Measurements from ENCODE around the gene SLC35D1. TPM values are rescaled to one million over a fixed set of nuclear protein-coding genes. Genes with fewer than 3 reads are reported as not detected.
A peak's percentile ranks its signal among the peaks of the same experiment; 100 is the strongest.

Gene SLC35D1
- total and polyA plus RNA-seq, 9 of the 15 experiments (the other 6 are each of a cell fraction or from before 2014, with no cell fraction given) = 2.3 to 10.4 (median 6.4) TPM

DNA sequence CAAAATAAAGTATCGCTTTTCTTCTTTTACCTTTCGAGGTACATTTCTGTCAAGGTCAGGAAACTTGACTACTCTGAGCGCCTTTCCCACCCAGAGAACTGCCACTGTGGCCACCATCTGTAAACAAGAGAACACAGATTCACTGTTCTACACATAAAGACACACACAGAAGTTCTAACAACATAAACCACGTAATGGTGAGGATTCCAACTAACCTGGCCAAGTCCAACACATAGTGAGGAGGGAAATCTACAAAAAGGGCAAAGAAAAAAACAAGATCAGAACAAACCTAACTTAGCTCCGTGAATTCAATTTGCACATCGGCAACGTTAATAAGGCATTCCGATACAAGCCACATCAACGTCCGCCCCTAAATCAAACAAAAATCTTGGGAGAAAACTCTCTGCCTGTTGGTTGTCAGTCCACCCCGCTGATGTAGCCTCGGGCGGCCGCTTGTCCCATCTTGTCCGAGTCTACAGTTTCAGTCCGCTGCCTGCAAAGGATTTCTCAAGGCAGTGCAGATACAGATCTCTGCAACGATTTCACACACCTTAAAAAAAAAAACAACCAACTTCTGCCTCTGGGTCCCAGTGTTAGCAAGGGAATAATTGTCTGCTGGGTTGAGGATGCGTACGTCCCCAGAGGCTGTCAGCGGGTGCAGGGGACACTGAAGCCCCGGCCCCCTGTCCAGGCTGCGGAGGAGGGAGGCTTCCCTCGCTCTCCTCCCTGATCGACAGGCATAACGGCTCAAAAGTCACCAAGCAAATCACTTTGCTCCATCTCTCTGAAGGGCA lies 1.0 kb downstream of the SLC35D1 start (continued):
- TF ChIP-seq NCOA6 (IDR thresholded peaks at IDR 0.05) (no peak), FOXA3 (CRISPR knock-in tag; conservative IDR thresholded peaks at IDR 0.05 in 1 of 2, IDR thresholded peaks at IDR 0.05 in 1 of 2) (0 out of 4 replicates have a peak, but pooled peaks of 1 of the 2 experiments have one; percentile 25), PTBP1 (IDR thresholded peaks at IDR 0.05; ENCODE audit: low read depth, low read length) (no peak)
- TF ChIP-seq, protein P1, sequence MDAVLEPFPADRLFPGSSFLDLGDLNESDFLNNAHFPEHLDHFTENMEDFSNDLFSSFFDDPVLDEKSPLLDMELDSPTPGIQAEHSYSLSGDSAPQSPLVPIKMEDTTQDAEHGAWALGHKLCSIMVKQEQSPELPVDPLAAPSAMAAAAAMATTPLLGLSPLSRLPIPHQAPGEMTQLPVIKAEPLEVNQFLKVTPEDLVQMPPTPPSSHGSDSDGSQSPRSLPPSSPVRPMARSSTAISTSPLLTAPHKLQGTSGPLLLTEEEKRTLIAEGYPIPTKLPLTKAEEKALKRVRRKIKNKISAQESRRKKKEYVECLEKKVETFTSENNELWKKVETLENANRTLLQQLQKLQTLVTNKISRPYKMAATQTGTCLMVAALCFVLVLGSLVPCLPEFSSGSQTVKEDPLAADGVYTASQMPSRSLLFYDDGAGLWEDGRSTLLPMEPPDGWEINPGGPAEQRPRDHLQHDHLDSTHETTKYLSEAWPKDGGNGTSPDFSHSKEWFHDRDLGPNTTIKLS (IDR thresholded peaks at IDR 0.05; ENCODE audit: borderline replicate concordance, low read depth) = no peak

DNA sequence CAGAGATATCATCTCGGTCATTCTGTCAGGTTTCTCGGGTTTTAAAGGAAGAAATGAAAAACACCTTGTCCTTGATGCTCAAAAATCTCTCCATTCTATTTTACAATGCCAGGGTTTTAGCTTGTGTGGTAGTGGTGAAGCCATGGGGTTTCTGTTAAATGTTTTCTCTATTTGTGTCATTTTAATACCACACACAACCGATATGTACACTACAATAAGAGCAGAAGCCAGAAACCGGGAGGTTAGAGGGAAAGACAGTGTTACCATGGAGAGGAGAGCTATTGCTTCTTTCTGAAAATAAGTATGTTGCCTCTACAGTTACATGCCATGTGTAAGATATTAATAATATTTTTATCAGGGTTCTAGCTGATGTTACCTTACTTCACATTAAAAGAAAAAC lies 2.8 kb downstream of the SLC35D1 start:
- CTCF ChIA-PET (ENCODE audit: low intra/inter-chr PET ratio) = no interaction called here
- Histone ChIP-seq H4K20me1 (replicated peaks; ENCODE audit: control insufficient read depth, insufficient read depth, low read length) (no peaks in the 10 kb centered on the region), H3K9me3 (replicated peaks; ENCODE audit: control insufficient read depth, insufficient read depth, low read depth, low read length) (no peaks in the 10 kb centered on the region), H3K4me2 (ENCODE audit: insufficient read depth, low read length) (no peak overlapping the region), H3K4me1 (replicated peaks in 1 of 2; ENCODE audit: control insufficient read depth in 2 of 2, insufficient read depth in 2 of 2, low read length in 2 of 2) (peaks cover 4 to 15% of the 10 kb centered on the region in 2 experiments; a peak in 3 of 5 replicates), H3K36me3 (ENCODE audit: control insufficient read depth, insufficient read depth, low read length) (peaks cover 46% of the 10 kb centered on the region), H3K79me2 (ENCODE audit: control insufficient read depth, insufficient read depth, low read length) (peaks cover 26% of the 10 kb centered on the region), H3K27me3 (ENCODE audit: control insufficient read depth in 2 of 2, insufficient read depth in 2 of 2, low read length in 2 of 2) (no peaks in the 10 kb centered on the region), H2AFZ (ENCODE audit: low read depth, low read length) (no peak overlapping the region), H3K27ac (ENCODE audit: extremely low read depth, low read depth, low read length) (no peak overlapping the region), H3K4me3 (no peak overlapping the region), H3K9me1 (ENCODE audit: control insufficient read depth, insufficient read depth, low read length) (no peaks in the 10 kb centered on the region), H3K9ac (ENCODE audit: insufficient read depth in 1 of 2, low read depth in 2 of 2, low read length in 2 of 2) (no peak overlapping the region)
- ATAC-seq (no peak), FAIRE-seq (no peak), DNase-seq (ENCODE audit: extremely low read depth in 1 of 4, low spot score in 3 of 4) (no peak)
- 65% methylated on average over 4 of the region's 4 CpGs for WGBS (ENCODE audit: insufficient coverage, low coverage, missing lambda C conversion rate)
- intact Hi-C loops (cut with micrococcal nuclease) = loop anchor here (5.0 kb wide), 3 partner anchors 54 to 156 kb away; no protein-coding TSS in a partner anchor
- POLR2A ChIA-PET = interaction anchor here (1.0 kb wide), 1 partner anchor 12 kb away, joined by 3 read pairs; no protein-coding TSS in a partner anchor
- BruUV-seq (replicated peaks) = no TSS peak
- in situ Hi-C loops (cut with MboI) = no loop called here
- TF ChIP-seq SMAD4 (CRISPR knock-in tag; conservative IDR thresholded peaks at IDR 0.05) = no peak
- TF ChIP-seq, protein P2, sequence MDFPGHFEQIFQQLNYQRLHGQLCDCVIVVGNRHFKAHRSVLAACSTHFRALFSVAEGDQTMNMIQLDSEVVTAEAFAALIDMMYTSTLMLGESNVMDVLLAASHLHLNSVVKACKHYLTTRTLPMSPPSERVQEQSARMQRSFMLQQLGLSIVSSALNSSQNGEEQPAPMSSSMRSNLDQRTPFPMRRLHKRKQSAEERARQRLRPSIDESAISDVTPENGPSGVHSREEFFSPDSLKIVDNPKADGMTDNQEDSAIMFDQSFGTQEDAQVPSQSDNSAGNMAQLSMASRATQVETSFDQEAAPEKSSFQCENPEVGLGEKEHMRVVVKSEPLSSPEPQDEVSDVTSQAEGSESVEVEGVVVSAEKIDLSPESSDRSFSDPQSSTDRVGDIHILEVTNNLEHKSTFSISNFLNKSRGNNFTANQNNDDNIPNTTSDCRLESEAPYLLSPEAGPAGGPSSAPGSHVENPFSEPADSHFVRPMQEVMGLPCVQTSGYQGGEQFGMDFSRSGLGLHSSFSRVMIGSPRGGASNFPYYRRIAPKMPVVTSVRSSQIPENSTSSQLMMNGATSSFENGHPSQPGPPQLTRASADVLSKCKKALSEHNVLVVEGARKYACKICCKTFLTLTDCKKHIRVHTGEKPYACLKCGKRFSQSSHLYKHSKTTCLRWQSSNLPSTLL (IDR thresholded peaks at IDR 0.05) = no peak
- TF ChIP-seq POLR2AphosphoS2 (IDR thresholded peaks at IDR 0.05; ENCODE audit: low read length) = no peak
- TF ChIP-seq, protein P3, sequence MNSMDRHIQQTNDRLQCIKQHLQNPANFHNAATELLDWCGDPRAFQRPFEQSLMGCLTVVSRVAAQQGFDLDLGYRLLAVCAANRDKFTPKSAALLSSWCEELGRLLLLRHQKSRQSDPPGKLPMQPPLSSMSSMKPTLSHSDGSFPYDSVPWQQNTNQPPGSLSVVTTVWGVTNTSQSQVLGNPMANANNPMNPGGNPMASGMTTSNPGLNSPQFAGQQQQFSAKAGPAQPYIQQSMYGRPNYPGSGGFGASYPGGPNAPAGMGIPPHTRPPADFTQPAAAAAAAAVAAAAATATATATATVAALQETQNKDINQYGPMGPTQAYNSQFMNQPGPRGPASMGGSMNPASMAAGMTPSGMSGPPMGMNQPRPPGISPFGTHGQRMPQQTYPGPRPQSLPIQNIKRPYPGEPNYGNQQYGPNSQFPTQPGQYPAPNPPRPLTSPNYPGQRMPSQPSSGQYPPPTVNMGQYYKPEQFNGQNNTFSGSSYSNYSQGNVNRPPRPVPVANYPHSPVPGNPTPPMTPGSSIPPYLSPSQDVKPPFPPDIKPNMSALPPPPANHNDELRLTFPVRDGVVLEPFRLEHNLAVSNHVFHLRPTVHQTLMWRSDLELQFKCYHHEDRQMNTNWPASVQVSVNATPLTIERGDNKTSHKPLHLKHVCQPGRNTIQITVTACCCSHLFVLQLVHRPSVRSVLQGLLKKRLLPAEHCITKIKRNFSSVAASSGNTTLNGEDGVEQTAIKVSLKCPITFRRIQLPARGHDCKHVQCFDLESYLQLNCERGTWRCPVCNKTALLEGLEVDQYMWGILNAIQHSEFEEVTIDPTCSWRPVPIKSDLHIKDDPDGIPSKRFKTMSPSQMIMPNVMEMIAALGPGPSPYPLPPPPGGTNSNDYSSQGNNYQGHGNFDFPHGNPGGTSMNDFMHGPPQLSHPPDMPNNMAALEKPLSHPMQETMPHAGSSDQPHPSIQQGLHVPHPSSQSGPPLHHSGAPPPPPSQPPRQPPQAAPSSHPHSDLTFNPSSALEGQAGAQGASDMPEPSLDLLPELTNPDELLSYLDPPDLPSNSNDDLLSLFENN (IDR thresholded peaks at IDR 0.05; ENCODE audit: low read depth in 2 of 2, low read length in 2 of 2) = no peak
- TF ChIP-seq RNF2 (IDR thresholded peaks at IDR 0.05) = no peak
- TF ChIP-seq RBFOX2 (IDR thresholded peaks at IDR 0.05; ENCODE audit: low read depth, low read length) = 0 out of 2 replicates have a peak, but pooled peaks have one; percentile 22
- TF ChIP-seq RFX1 (IDR thresholded peaks at IDR 0.05) = peak; percentile 11; the same call in 1 of the 2 replicates
